Vagina (tissue), 2 donors: ENCODE results near the gene CLEC2L. TPM values are rescaled to one million over a fixed set of nuclear protein-coding genes. Genes with fewer than 3 reads are reported as not detected.

ENCODE experiments used
- DNase-seq, 2 donors: peaks; one replicate each; pipeline ENCODE4 v3.0.0-alpha.2; 2017; ENCODE audit errors: extremely low spot score in 2 of 2
- H3K27ac ChIP-seq: fragments of 200-600 bp; sonication (generic); one replicate; pipeline ENCODE4 v1.5.1; 2019
- H3K27me3 ChIP-seq: fragments of 200-600 bp; sonication (generic); one replicate; pipeline ENCODE4 v1.5.1; 2019
- H3K36me3 ChIP-seq, 2 donors: fragments of 200-600 bp; sonication (generic); one replicate each; pipeline ENCODE4 v1.5.1; 2017 to 2019
- H3K4me1 ChIP-seq: fragments of 200-600 bp; sonication (generic); one replicate; pipeline ENCODE4 v1.5.1; 2019
- H3K4me3 ChIP-seq, 2 donors: fragments of 200-600 bp; sonication (generic); 1 replicate in 1 of 2; 2 replicates in 1 of 2; pipeline ENCODE4 v1.5.1; 2016 to 2019
- H3K9me3 ChIP-seq: fragments of 200-600 bp; sonication (generic); one replicate; pipeline ENCODE4 v1.5.1; 2019
- POLR2A ChIP-seq, 2 donors: fragments of 450-650 bp; IDR thresholded peaks; one replicate each; pipeline ENCODE4 v1.6.1; 2017; ENCODE audit warnings: antibody characterized with exemption in 2 of 2, mild to moderate bottlenecking in 2 of 2, moderate library complexity in 2 of 2
- POLR2AphosphoS5 ChIP-seq, 2 donors: sonication (generic); formaldehyde crosslinking; IDR thresholded peaks; one replicate each; pipeline ENCODE4 v1.9.0; 2017; ENCODE audit warnings: antibody characterized with exemption in 2 of 2, mild to moderate bottlenecking in 2 of 2, low read depth in 1 of 2; ENCODE audit not compliant: insufficient read depth in 1 of 2
- intact Hi-C: fragments of 100-400 bp; cut with DNase I; formaldehyde crosslinking; loops from one replicate; pipeline ENCODE4 v1.15.1; 2023
- total RNA-seq: library from RNA; depleted of rRNA; stranded (reverse); fragments of >200 nt; gene quantifications from one replicate; pipeline ENCODE4 v1.2.3, GENCODE V29; 2016
- TF ChIP-seq, protein P1 (sequence below), 3 experiments: fragments of 450-650 bp in 2 of 3; fragments of 200-600 bp in 1 of 3; sonication (generic) in 1 of 3; IDR thresholded peaks; one replicate each; pipeline ENCODE4 v1.5.1; 2017 to 2019; ENCODE audit warnings: antibody characterized with exemption in 3 of 3, mild to moderate bottlenecking in 2 of 3, moderate library complexity in 2 of 3

The CLEC2L gene
- total RNA-seq, 1 donor from 2014 or later = not detected

DNA sequence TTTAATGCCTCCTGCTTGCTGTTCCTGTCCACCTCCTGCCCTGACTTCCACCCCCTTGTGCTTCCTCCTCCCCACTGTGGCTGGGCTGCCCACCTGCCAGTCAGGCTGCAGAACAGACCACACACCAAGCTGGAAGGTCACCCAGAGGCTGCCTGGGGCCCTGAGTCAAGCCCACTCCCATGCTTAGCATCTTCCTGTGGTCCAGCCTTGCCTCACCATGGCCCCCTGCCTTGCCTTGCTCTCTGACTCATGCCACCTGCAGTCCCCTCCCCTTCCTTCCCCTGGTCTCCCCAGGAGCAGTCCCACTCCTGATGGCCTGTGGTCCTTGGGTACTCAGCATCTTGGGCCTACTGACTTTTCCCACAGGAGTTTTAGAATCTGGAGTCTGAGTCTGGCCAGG is 2.3 kb downstream of the CLEC2L start:
- Histone ChIP-seq H3K27me3 (no peaks in the 10 kb centered on the region), H3K4me1 (no peaks in the 10 kb centered on the region), H3K9me3 (no peaks in the 10 kb centered on the region), H3K4me3 (no peak overlapping the region), H3K36me3 (no peaks in the 10 kb centered on the region), H3K27ac (no peak overlapping the region)
- intact Hi-C loops = no loop called here
- TF ChIP-seq, protein P1, sequence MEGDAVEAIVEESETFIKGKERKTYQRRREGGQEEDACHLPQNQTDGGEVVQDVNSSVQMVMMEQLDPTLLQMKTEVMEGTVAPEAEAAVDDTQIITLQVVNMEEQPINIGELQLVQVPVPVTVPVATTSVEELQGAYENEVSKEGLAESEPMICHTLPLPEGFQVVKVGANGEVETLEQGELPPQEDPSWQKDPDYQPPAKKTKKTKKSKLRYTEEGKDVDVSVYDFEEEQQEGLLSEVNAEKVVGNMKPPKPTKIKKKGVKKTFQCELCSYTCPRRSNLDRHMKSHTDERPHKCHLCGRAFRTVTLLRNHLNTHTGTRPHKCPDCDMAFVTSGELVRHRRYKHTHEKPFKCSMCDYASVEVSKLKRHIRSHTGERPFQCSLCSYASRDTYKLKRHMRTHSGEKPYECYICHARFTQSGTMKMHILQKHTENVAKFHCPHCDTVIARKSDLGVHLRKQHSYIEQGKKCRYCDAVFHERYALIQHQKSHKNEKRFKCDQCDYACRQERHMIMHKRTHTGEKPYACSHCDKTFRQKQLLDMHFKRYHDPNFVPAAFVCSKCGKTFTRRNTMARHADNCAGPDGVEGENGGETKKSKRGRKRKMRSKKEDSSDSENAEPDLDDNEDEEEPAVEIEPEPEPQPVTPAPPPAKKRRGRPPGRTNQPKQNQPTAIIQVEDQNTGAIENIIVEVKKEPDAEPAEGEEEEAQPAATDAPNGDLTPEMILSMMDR (IDR thresholded peaks at IDR 0.05) = no peak
- TF ChIP-seq POLR2A (IDR thresholded peaks at IDR 0.05) (no peak), POLR2AphosphoS5 (IDR thresholded peaks at IDR 0.05; ENCODE audit: insufficient read depth in 1 of 2, low read depth in 1 of 2) (no peak)
- DNase-seq = no peak

DNA sequence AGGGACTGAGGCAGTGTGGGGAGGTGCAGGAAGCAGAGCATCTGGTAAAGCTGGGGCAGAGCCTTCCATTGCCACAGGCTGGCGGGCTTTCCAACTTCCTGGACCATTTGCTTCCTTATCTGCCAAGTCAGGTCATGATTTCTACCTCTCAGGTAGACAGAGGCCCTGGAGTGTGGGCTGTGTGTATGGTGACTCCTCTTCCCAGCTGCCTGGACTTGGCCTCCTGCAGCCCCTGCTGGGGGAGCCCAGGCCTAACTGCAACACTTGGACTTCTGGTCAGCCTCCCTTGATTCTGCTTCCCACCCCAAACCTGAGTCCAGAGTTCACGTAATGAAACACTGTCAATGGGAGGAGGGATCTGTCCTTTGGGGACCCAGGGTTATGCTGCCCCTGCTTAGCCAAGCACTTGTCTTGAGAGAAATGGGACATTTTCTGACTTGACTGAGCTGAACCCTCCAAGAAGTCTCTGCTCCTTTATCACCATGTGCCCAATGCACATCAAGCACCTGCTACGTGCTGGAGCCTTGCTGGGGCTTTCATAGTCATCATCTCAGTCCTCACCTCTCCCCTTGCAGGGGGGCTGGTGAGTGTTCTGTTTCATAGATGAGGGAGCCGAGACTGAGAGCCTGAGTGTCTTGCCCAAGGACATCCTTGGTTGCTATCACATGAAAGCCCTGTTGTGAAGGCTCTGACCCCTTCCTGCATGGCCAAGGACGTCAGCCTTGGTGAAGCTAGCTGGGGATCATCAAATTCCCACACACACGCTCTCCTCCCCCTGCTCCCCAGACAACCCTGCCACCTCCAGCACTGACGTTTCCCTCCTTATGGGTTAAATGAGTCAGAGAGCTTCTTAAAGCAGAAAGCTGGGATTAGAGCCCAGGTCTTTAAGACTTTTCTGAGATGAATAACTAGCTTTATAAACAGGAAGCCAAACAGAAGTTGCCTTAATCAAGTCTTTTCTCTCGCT is 3.4 kb downstream of the CLEC2L start:
- no peak overlapping the region for H3K27ac ChIP-seq
- no peaks in the 10 kb centered on the region for H3K9me3 ChIP-seq
- H3K4me1 ChIP-seq = no peaks in the 10 kb centered on the region
- intact Hi-C loops = no loop called here
- no peaks in the 10 kb centered on the region for H3K27me3 ChIP-seq
- TF ChIP-seq POLR2AphosphoS5 (IDR thresholded peaks at IDR 0.05; ENCODE audit: insufficient read depth in 1 of 2, low read depth in 1 of 2) (no peak), POLR2A (IDR thresholded peaks at IDR 0.05) (no peak)
- TF ChIP-seq, protein P1 (IDR thresholded peaks at IDR 0.05) = no peak
- H3K4me3 ChIP-seq = no peak overlapping the region
- H3K36me3 ChIP-seq = no peaks in the 10 kb centered on the region
- no peak for DNase-seq

DNA sequence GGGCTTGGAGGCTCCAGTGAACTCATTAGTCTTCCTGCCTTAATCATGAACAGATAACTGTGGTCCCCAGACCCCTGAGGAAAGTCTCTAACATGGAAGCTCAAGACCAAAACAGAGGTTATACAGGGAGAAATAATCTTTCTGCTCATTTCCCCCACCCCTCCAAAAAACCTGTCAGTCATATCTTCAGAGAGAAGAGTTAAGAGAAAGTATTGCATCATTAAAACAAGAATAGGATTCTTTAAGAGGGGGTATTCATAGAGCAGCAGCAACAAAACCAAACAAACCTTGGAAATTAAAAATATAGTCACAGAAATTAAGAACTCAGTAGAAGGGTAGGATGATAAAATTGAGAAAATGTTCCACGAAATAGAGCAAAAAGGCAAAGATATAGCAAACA is 7.6 kb downstream of the CLEC2L start:
- H3K36me3 ChIP-seq = no peaks in the 10 kb centered on the region
- TF ChIP-seq POLR2AphosphoS5 (IDR thresholded peaks at IDR 0.05; ENCODE audit: insufficient read depth in 1 of 2, low read depth in 1 of 2) (no peak), POLR2A (IDR thresholded peaks at IDR 0.05) (no peak)
- TF ChIP-seq, protein P1 (IDR thresholded peaks at IDR 0.05) = no peak
- intact Hi-C loops = no loop called here
- no peaks in the 10 kb centered on the region for H3K9me3 ChIP-seq
- no peaks in the 10 kb centered on the region for H3K27me3 ChIP-seq
- no peak for DNase-seq
- H3K4me3 ChIP-seq = no peak overlapping the region
- no peaks in the 10 kb centered on the region for H3K4me1 ChIP-seq
- H3K27ac ChIP-seq = no peak overlapping the region

DNA sequence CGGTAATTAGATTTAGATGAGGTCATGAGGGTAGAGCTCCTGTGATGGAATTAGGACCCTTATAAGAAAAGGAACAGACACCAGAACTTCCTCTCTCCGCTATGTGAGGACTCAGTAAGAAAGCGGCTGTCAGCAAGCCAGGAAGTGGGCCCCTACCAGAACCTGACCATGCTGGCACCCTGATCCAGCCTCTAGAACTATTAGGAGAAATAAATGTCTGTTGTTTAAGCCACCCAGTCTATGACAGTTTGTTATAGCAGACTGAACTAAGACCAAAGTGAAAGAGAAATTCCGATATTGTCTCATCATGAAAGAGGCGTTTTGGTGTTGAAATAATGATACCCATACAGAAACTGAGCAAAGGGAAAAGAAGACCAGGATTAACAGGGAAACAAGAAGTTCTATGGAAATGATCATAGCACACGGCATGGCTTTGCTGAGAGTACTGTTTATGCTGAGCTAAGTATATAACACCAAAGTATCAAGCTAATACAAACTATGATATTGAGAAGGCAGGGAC is 9.2 kb downstream of the CLEC2L start:
- Histone ChIP-seq H3K9me3 (no peaks in the 10 kb centered on the region), H3K27ac (no peak overlapping the region), H3K27me3 (no peaks in the 10 kb centered on the region), H3K36me3 (no peaks in the 10 kb centered on the region), H3K4me1 (no peaks in the 10 kb centered on the region), H3K4me3 (no peak overlapping the region)
- TF ChIP-seq POLR2A (IDR thresholded peaks at IDR 0.05) = no peak
- TF ChIP-seq, protein P1 (IDR thresholded peaks at IDR 0.05) = no peak
- TF ChIP-seq POLR2AphosphoS5 (IDR thresholded peaks at IDR 0.05; ENCODE audit: insufficient read depth in 1 of 2, low read depth in 1 of 2) = no peak
- intact Hi-C loops = no loop called here
- DNase-seq = no peak

DNA sequence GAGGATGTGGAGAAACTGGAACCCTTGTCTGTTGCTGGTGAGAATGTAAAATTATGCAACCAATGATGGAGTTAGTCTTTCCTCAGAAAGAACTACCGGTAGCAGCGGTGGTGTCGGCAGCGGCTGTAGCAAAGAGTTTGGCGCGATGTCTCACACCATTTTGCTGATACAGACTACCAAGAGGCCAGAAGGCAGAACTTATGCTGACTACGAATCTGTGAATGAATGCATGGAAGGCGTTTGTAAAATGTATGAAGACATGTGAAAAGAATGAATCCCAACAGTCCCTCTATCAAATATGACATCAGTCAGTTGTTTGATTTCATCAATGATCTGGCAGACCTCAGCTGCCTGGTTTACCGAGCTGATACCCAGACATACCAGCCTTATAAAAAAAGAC is 10.6 kb downstream of the CLEC2L start:
- no peaks in the 10 kb centered on the region for H3K4me1 ChIP-seq
- H3K36me3 ChIP-seq = no peaks in the 10 kb centered on the region
- H3K27ac ChIP-seq = no peak overlapping the region
- DNase-seq = no peak
- no peaks in the 10 kb centered on the region for H3K9me3 ChIP-seq
- intact Hi-C loops = no loop called here
- no peaks in the 10 kb centered on the region for H3K27me3 ChIP-seq
- no peak overlapping the region for H3K4me3 ChIP-seq
- TF ChIP-seq, protein P1 (IDR thresholded peaks at IDR 0.05) = no peak
- no peak for TF ChIP-seq POLR2AphosphoS5 (IDR thresholded peaks at IDR 0.05; ENCODE audit: insufficient read depth in 1 of 2, low read depth in 1 of 2)
- TF ChIP-seq POLR2A (IDR thresholded peaks at IDR 0.05) = no peak
